Omental fat pad (tissue), 4 donors: ENCODE data around the gene RIBC2. TPM values are rescaled to one million over a fixed set of nuclear protein-coding genes. Genes with fewer than 3 reads are reported as not detected.

Experiments used
- ATAC-seq: fragments of 150-250 bp; one replicate; pipeline ENCODE4 v1.9.1; 2016; ENCODE audit warnings: mild to moderate bottlenecking, moderate library complexity; ENCODE audit not compliant: low FRiP score
- DNase-seq: peaks from one replicate; pipeline ENCODE4 v3.0.0-alpha.2; 2019; ENCODE audit warnings: low spot score
- CTCF ChIP-seq, 3 donors: fragments of 450-650 bp; IDR thresholded peaks; one replicate each; pipeline ENCODE4 v1.5.1; 2016 to 2017; ENCODE audit warnings: antibody characterized with exemption in 3 of 3, mild to moderate bottlenecking in 3 of 3, moderate library complexity in 2 of 3
- total RNA-seq, 4 donors: library from RNA; depleted of rRNA; stranded (reverse); fragments of >200 nt; gene quantifications; one replicate each; pipeline ENCODE4 v1.1.0, GENCODE V29; 2016

The RIBC2 gene
- total RNA-seq, 4 donors from 2014 or later: 0.56 TPM; not detected in 3

- DNase-seq: no peak
- TF ChIP-seq CTCF (IDR thresholded peaks at IDR 0.05): no peak
- no peak for ATAC-seq
Observed at GRCh38 chr22:45480717-45481116, 67.2 kb downstream of the RIBC2 start.

DNA sequence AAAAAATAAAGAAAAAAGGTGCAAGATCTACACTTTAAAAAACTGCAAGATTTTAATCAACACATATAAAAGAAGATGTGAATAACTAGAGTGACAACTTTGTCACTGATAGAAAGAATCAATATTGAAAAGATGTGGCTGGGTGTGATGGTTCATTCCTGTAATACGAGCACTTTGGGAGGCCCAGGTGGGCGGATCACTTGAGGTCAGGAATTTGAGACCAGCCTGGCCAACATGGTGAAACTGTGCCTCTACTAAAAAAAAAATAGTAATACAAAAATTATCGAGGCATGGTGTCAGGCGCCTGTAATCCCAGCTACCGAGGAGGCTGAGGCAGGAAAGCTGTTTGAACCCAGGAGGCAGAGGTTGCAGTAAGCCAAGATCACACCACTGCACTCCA lies 68.2 kb downstream of the RIBC2 start:
- DNase-seq (no peak), ATAC-seq (no peak)
- TF ChIP-seq CTCF (IDR thresholded peaks at IDR 0.05): no peak

Other genes starting within 250 kb of the RIBC2 start
- gene NUP50, start 249.8 kb upstream of the RIBC2 start, total RNA-seq: 10 to 100 TPM; 33.9 to 66.5 (median 57.7) TPM
- 10 to 100 TPM; 27.4 to 58.8 (median 50.2) TPM for gene KIAA0930, start 172.8 kb upstream of the RIBC2 start, total RNA-seq
- not detected for gene UPK3A, start 128.7 kb upstream of the RIBC2 start, total RNA-seq
- gene FAM118A, start 103.8 kb upstream of the RIBC2 start, total RNA-seq: 10 to 100 TPM; 16.9 to 59.0 (median 33.7) TPM
- gene SMC1B, start 94 bp upstream of the RIBC2 start, total RNA-seq: not detected
- 100 to 1,000 TPM; 131 to 349 (median 293) TPM for gene FBLN1, start 89.2 kb downstream of the RIBC2 start, total RNA-seq